H9 (cell line): Measurements from ENCODE around the gene DDX51. TPM values are rescaled to one million over a fixed set of nuclear protein-coding genes. Genes with fewer than 3 reads are reported as not detected.

ENCODE experiments used
- DNase-seq: peaks from one replicate; pipeline ENCODE4 v3.0.0-alpha.2; 2017
- H2AFZ ChIP-seq: one replicate; pipeline ENCODE4 v1.6.1; 2013; ENCODE audit warnings: mild to moderate bottlenecking, low read length, control low read depth, moderate library complexity
- H2AK5ac ChIP-seq: 2 replicates; pipeline ENCODE4 v1.6.1; 2013; ENCODE audit warnings: low read length, control low read depth, mixed read lengths; ENCODE audit not compliant: insufficient read length
- H2BK120ac ChIP-seq: one replicate; pipeline ENCODE4 v1.6.1; 2013; ENCODE audit warnings: low read depth, mild to moderate bottlenecking, low read length, control low read depth, inconsistent platforms; ENCODE audit not compliant: poor library complexity, severe bottlenecking
- H2BK12ac ChIP-seq: 2 replicates; pipeline ENCODE4 v1.6.1; 2013; ENCODE audit warnings: low read length, control low read depth, mixed read lengths, low read depth; ENCODE audit not compliant: insufficient read length
- H2BK15ac ChIP-seq: 2 replicates; pipeline ENCODE4 v1.6.1; 2013; ENCODE audit warnings: low read depth, low read length, control low read depth
- H2BK20ac ChIP-seq: one replicate; pipeline ENCODE4 v1.6.1; 2013; ENCODE audit warnings: low read depth, mild to moderate bottlenecking, low read length, control low read depth, inconsistent platforms; ENCODE audit not compliant: poor library complexity, severe bottlenecking
- H2BK5ac ChIP-seq: 2 replicates; pipeline ENCODE4 v1.6.1; 2013; ENCODE audit warnings: low read length, control low read depth, mixed read lengths; ENCODE audit not compliant: insufficient read length
- H3K14ac ChIP-seq: 2 replicates; pipeline ENCODE4 v1.6.1; 2013; ENCODE audit warnings: low read length, control low read depth; ENCODE audit not compliant: insufficient read depth
- H3K18ac ChIP-seq: 2 replicates; pipeline ENCODE4 v1.6.1; 2013; ENCODE audit warnings: low read depth, mild to moderate bottlenecking, mixed read lengths, low read length, control low read depth; ENCODE audit not compliant: insufficient read length
- H3K23ac ChIP-seq: 2 replicates; pipeline ENCODE4 v1.6.1; 2013; ENCODE audit warnings: low read length, control low read depth, mixed read lengths, low read depth; ENCODE audit not compliant: insufficient read length
- H3K23me2 ChIP-seq: 2 replicates; pipeline ENCODE4 v1.6.1; 2013; ENCODE audit warnings: low read depth, mild to moderate bottlenecking, mixed read lengths, low read length, control low read depth; ENCODE audit not compliant: insufficient read length, poor library complexity, severe bottlenecking
- H3K27ac ChIP-seq: 2 replicates; pipeline ENCODE4 v1.5.1; 2013; ENCODE audit warnings: low read length, control low read depth, mixed read lengths, low read depth; ENCODE audit not compliant: insufficient read length
- H3K27me3 ChIP-seq: 2 replicates; pipeline ENCODE4 v1.6.1; 2013; ENCODE audit warnings: low read length, control low read depth, inconsistent platforms; ENCODE audit not compliant: insufficient read depth
- H3K4ac ChIP-seq: 2 replicates; pipeline ENCODE4 v1.6.1; 2013; ENCODE audit warnings: low read depth, mild to moderate bottlenecking, control low read depth, inconsistent platforms, low read length, moderate library complexity
- H3K4me1 ChIP-seq: 2 replicates; pipeline ENCODE4 v1.6.1; 2013; ENCODE audit warnings: low read length, control low read depth, inconsistent platforms; ENCODE audit not compliant: insufficient read depth
- H3K4me2 ChIP-seq: 2 replicates; pipeline ENCODE4 v1.6.1; 2013; ENCODE audit warnings: low read length, control low read depth, mixed read lengths; ENCODE audit not compliant: insufficient read length, insufficient read depth
- H3K56ac ChIP-seq: 2 replicates; pipeline ENCODE4 v1.6.1; 2013; ENCODE audit warnings: low read depth, mild to moderate bottlenecking, mixed read lengths, low read length, control low read depth; ENCODE audit not compliant: insufficient read length
- H3K79me1 ChIP-seq: 2 replicates; pipeline ENCODE4 v1.6.1; 2013; ENCODE audit warnings: low read depth, mild to moderate bottlenecking, moderate library complexity, low read length, control low read depth, inconsistent platforms; ENCODE audit not compliant: insufficient read depth, poor library complexity, severe bottlenecking
- H3K79me2 ChIP-seq: 2 replicates; pipeline ENCODE4 v1.6.1; 2013; ENCODE audit warnings: low read length, control low read depth, inconsistent platforms; ENCODE audit not compliant: insufficient read depth
- H3K9ac ChIP-seq: 2 replicates; pipeline ENCODE4 v1.6.1; 2013; ENCODE audit warnings: low read length, control low read depth, mixed read lengths; ENCODE audit not compliant: insufficient read length; ENCODE audit errors: extremely low read depth
- H3K9me3 ChIP-seq: one replicate; pipeline ENCODE4 v1.6.1; 2013; ENCODE audit warnings: low read depth, low read length, inconsistent platforms; ENCODE audit not compliant: control insufficient read depth
- H3T11ph ChIP-seq: one replicate; pipeline ENCODE4 v1.6.1; 2013; ENCODE audit warnings: mild to moderate bottlenecking, low read length, control low read depth, inconsistent platforms
- H4K20me1 ChIP-seq: one replicate; pipeline ENCODE4 v1.6.1; 2013; ENCODE audit not compliant: control insufficient read depth, insufficient read length, insufficient read depth
- H4K5ac ChIP-seq: 2 replicates; pipeline ENCODE4 v1.6.1; 2013; ENCODE audit warnings: low read depth, mild to moderate bottlenecking, mixed read lengths, low read length, control low read depth; ENCODE audit not compliant: insufficient read length
- H4K8ac ChIP-seq: replicated peaks from 2 replicates; pipeline ENCODE4 v1.6.1; 2013; ENCODE audit warnings: low read length, control low read depth, mixed read lengths, low read depth; ENCODE audit not compliant: insufficient read length
- H4K91ac ChIP-seq: 2 replicates; pipeline ENCODE4 v1.6.1; 2013; ENCODE audit warnings: low read depth, mild to moderate bottlenecking, moderate library complexity, mixed read lengths, low read length, control low read depth; ENCODE audit not compliant: insufficient read length
- H3K27ac Mint-ChIP-seq, 3 experiments: 2 replicates in 2 of 3; 3 replicates in 1 of 3; pipeline ENCODE4 v1.8.0; 2020 to 2021; ENCODE audit warnings: mixed read lengths in 3 of 3, mild to moderate bottlenecking in 1 of 3, moderate library complexity in 1 of 3
- H3K27me3 Mint-ChIP-seq: 2 replicates; pipeline ENCODE4 v1.8.0; 2021; ENCODE audit warnings: low read depth, mild to moderate bottlenecking, moderate library complexity, mixed read lengths
- H3K36me3 Mint-ChIP-seq, 3 experiments: 2 replicates in 2 of 3; 3 replicates in 1 of 3; pipeline ENCODE4 v1.8.0; 2020 to 2021; ENCODE audit warnings: low read depth in 3 of 3, mixed read lengths in 3 of 3; ENCODE audit not compliant: insufficient read depth in 1 of 3
- H3K4me1 Mint-ChIP-seq, 2 experiments: 2 replicates each; pipeline ENCODE4 v1.8.0; 2020; ENCODE audit warnings: mixed read lengths in 2 of 2
- H3K4me3 Mint-ChIP-seq, 2 experiments: 2 replicates in 1 of 2; 3 replicates in 1 of 2; pipeline ENCODE4 v1.8.0; 2020 to 2021; ENCODE audit warnings: mild to moderate bottlenecking in 2 of 2, mixed read lengths in 2 of 2, moderate library complexity in 1 of 2
- H3K9me3 Mint-ChIP-seq, 2 experiments: 2 replicates in 1 of 2; 3 replicates in 1 of 2; pipeline ENCODE4 v1.8.0; 2020; ENCODE audit warnings: mild to moderate bottlenecking in 2 of 2, mixed read lengths in 2 of 2, moderate library complexity in 1 of 2
- CTCF ChIP-seq: fragments of 200-600 bp; sonication (generic); conservative IDR thresholded peaks from 3 replicates; pipeline ENCODE4 v1.8.0; 2021; ENCODE audit warnings: antibody characterized with exemption, mild to moderate bottlenecking
- WGBS: extraction: QIAGEN DNeasy Blood & Tissue Kit; methylation state at CpG from one replicate; pipeline ENCODE4 v1.1.7; 2013; ENCODE audit warnings: missing lambda C conversion rate, low lambda C conversion rate, mixed read lengths; ENCODE audit not compliant: insufficient read length; ENCODE audit errors: extremely low coverage; 5-methylcytosine and 5-hydroxymethylcytosine counted together
- total RNA-seq: library from RNA; stranded (reverse); gene quantifications from 2 replicates; pipeline ENCODE4 v1.2.1, GENCODE V29; 2021

Gene DDX51
- total RNA-seq, 1 experiment from 2014 or later, result 37.9 TPM

- WGBS, result no CpG with 5 or more reads among the region's 25 CpGs
- no peak overlapping the region for H2BK120ac ChIP-seq
- no peak for TF ChIP-seq CTCF
- H2AFZ ChIP-seq, result no peak overlapping the region
- no peaks in the 10 kb centered on the region for H4K20me1 ChIP-seq
- peaks cover 3 to 5% of the 10 kb centered on the region in 2 experiments; a peak in 3 of 4 replicates for H3K4me1 Mint-ChIP-seq
- H3K27ac ChIP-seq, result no peak overlapping the region
- no peak overlapping the region for H2BK15ac ChIP-seq
- H2BK20ac ChIP-seq, result no peak overlapping the region
- no peaks in the 10 kb centered on the region for H3K36me3 Mint-ChIP-seq
- no peak overlapping the region for H4K8ac ChIP-seq
- no peak overlapping the region for H4K5ac ChIP-seq
- no peaks in the 10 kb centered on the region for H3K79me2 ChIP-seq
- H3K18ac ChIP-seq, result no peak overlapping the region
- H2BK5ac ChIP-seq, result no peak overlapping the region
- H3K27ac Mint-ChIP-seq, result no peak overlapping the region
- H2BK12ac ChIP-seq, result no peak overlapping the region
- no peak overlapping the region for H3K4ac ChIP-seq
- no peak overlapping the region for H2AK5ac ChIP-seq
- H3K4me3 Mint-ChIP-seq, result no peak overlapping the region; a peak in 1 of 5 replicates
- no peaks in the 10 kb centered on the region for H3K79me1 ChIP-seq
- H3K4me1 ChIP-seq, result no peaks in the 10 kb centered on the region
- no peaks in the 10 kb centered on the region for H3K9me3 ChIP-seq
- no peaks in the 10 kb centered on the region; the same call in 1 of the 2 replicates for H3K27me3 ChIP-seq
- peaks cover 78% of the 10 kb centered on the region for H3K27me3 Mint-ChIP-seq
- no peak overlapping the region for H3K56ac ChIP-seq
- H3T11ph ChIP-seq, result no peak overlapping the region
- H3K9me3 Mint-ChIP-seq, result peaks cover 0 to under 1% of the 10 kb centered on the region in 2 experiments; a peak in 1 of 5 replicates
- no peak overlapping the region for H4K91ac ChIP-seq
- no peaks in the 10 kb centered on the region for H3K23me2 ChIP-seq
- H3K14ac ChIP-seq, result no peak overlapping the region
- no peak for DNase-seq
- no peak overlapping the region for H3K23ac ChIP-seq
- H3K4me2 ChIP-seq, result no peak overlapping the region
- no peak overlapping the region for H3K9ac ChIP-seq
These were observed 30.8 kb upstream of the DDX51 start for GRCh38 chr12:132174839-132175490.
